HepG2 (cell line): Measurements from ENCODE around the gene ST6GAL2. TPM values are rescaled to one million over a fixed set of nuclear protein-coding genes. Genes with fewer than 3 reads are reported as not detected.

Experiments
- ATAC-seq: fragments of 200-7000 bp; cut with Tn5 transposase; 3 replicates; pipeline ENCODE4 v1.9.1; 2020; ENCODE audit warnings: mild to moderate bottlenecking, moderate library complexity
- BruUV-seq: library from RNA; stranded (reverse); fragments of 400-500 nt; replicated peaks from 2 replicates; lab custom pipeline; 2021; lab: Mats Ljungman, UMichigan
- CTCF ChIA-PET: fragments of 300-600 bp; formaldehyde crosslinking; extraction: SDS; loops from one replicate; lab custom pipeline; 2021; ENCODE audit warnings: low total read pairs, inconsistent platforms, low intra/inter-chr PET ratio; lab: Yijun Ruan, JAX
- POLR2A ChIA-PET: fragments of 350-600 bp; sonication (Branson Sonifier 250); formaldehyde crosslinking; loops from one replicate; lab custom pipeline; 2020; ENCODE audit warnings: antibody characterized with exemption, inconsistent platforms; lab: Yijun Ruan, JAX
- DNase-seq: peaks from one replicate; pipeline ENCODE4 v3.0.0-alpha.2; 2015; ENCODE audit warnings: low spot score
- FAIRE-seq: peaks from 3 replicates; lab custom pipeline; 2011; peaks lifted over from hg19 to GRCh38; lab: Jason Lieb, UNC
- H2AFZ ChIP-seq: one replicate; pipeline ENCODE4 v1.6.1; 2011; ENCODE audit warnings: low read length, inconsistent platforms
- H3K27ac ChIP-seq: fragments of 300-600 bp; 3 replicates; pipeline ENCODE4 v1.8.0; 2011; ENCODE audit warnings: mixed run types, mild to moderate bottlenecking, mixed read lengths, low read length, inconsistent platforms; ENCODE audit not compliant: insufficient read depth; ENCODE audit errors: extremely low read length
- H3K27me3 ChIP-seq, 2 experiments: fragments of 200-600 bp in 1 of 2; 2 replicates in 1 of 2; 3 replicates in 1 of 2; pipeline versions ENCODE4 v1.6.0 to v1.8.0; 2011; ENCODE audit warnings: low read length in 2 of 2, mild to moderate bottlenecking in 2 of 2, moderate library complexity in 2 of 2, inconsistent platforms in 1 of 2; ENCODE audit not compliant: insufficient read depth in 2 of 2, control insufficient read depth in 1 of 2
- H3K36me3 ChIP-seq, 2 experiments: fragments of 200-600 bp in 1 of 2; replicated peaks in 1 of 2; 2 replicates in 1 of 2; 3 replicates in 1 of 2; pipeline versions ENCODE4 v1.5.1 to v1.8.0; 2011; ENCODE audit warnings: low read length in 2 of 2, inconsistent platforms in 1 of 2; ENCODE audit not compliant: insufficient read depth in 2 of 2, control insufficient read depth in 1 of 2
- H3K4me1 ChIP-seq: 2 replicates; pipeline ENCODE4 v1.5.1; 2012; ENCODE audit warnings: low read length, inconsistent platforms; ENCODE audit not compliant: insufficient read depth
- H3K4me2 ChIP-seq: 2 replicates; pipeline ENCODE4 v1.6.0; 2011; ENCODE audit warnings: low read depth, low read length, inconsistent platforms
- H3K4me3 ChIP-seq, 3 experiments: fragments of 200-600 bp in 1 of 3; sonication (generic), shearing (Covaris generic) in 1 of 3; replicated peaks in 1 of 3; 2 replicates each; pipeline ENCODE4 v1.5.1; 2011 to 2016; ENCODE audit warnings: low read length in 3 of 3, inconsistent platforms in 2 of 3, low read depth in 2 of 3, mild to moderate bottlenecking in 2 of 3, control low read depth in 1 of 3, mixed read lengths in 1 of 3; ENCODE audit not compliant: insufficient read depth in 1 of 3
- H3K79me2 ChIP-seq: one replicate; pipeline ENCODE4 v1.6.1; 2011; ENCODE audit warnings: low read length, inconsistent platforms; ENCODE audit not compliant: insufficient read depth
- H3K9ac ChIP-seq: 2 replicates; pipeline ENCODE4 v1.6.0; 2011; ENCODE audit warnings: mild to moderate bottlenecking, low read depth, low read length, inconsistent platforms; ENCODE audit not compliant: insufficient read depth
- H3K9me3 ChIP-seq: 2 replicates; pipeline ENCODE4 v1.5.1; 2012; ENCODE audit warnings: mild to moderate bottlenecking, low read length
- H4K20me1 ChIP-seq: 2 replicates; pipeline ENCODE4 v1.6.0; 2011; ENCODE audit warnings: inconsistent platforms, mild to moderate bottlenecking, low read length, moderate library complexity; ENCODE audit not compliant: insufficient read depth
- BORCS8-MEF2B ChIP-seq: sonication (generic); formaldehyde crosslinking; IDR thresholded peaks from 2 replicates; pipeline ENCODE4 v1.8.0; 2022; ENCODE audit warnings: mild to moderate bottlenecking, missing genetic modification reagents
- CBX2 ChIP-seq, 2 experiments: fragments of 200-600 bp in 1 of 2; sonication (generic); formaldehyde crosslinking in 1 of 2; IDR thresholded peaks; 2 replicates each; pipeline versions ENCODE4 v1.7.0 to v1.8.1; 2018 to 2022; ENCODE audit warnings: low read depth in 2 of 2, low read length in 1 of 2, mild to moderate bottlenecking in 1 of 2, missing genetic modification reagents in 1 of 2
- MAFF ChIP-seq: IDR thresholded peaks from 2 replicates; pipeline ENCODE4 v1.6.1; 2011; ENCODE audit warnings: low read depth, low read length, improper control_type of control experiment
- MAFK ChIP-seq, 2 experiments: IDR thresholded peaks in 1 of 2; conservative IDR thresholded peaks in 1 of 2; 2 replicates each; pipeline ENCODE4 v1.6.1; 2011; ENCODE audit warnings: improper control_type of control experiment in 2 of 2, low read length in 2 of 2
- NCOA1 ChIP-seq: sonication (generic); formaldehyde crosslinking; IDR thresholded peaks from 2 replicates; pipeline ENCODE4 v1.9.0; 2021; ENCODE audit warnings: missing genetic modification reagents
- TCF12 ChIP-seq, 2 experiments: fragments of 450-650 bp in 1 of 2; sonication (generic) in 1 of 2; formaldehyde crosslinking in 1 of 2; IDR thresholded peaks; 2 replicates each; pipeline versions ENCODE4 v1.6.1 to v1.8.0; 2017 to 2022; ENCODE audit warnings: antibody characterized with exemption in 1 of 2, mild to moderate bottlenecking in 1 of 2, missing genetic modification reagents in 1 of 2, moderate library complexity in 1 of 2
- ZNF44 ChIP-seq: sonication (generic); formaldehyde crosslinking; IDR thresholded peaks from 2 replicates; pipeline ENCODE4 v1.5.1; 2020; ENCODE audit warnings: mild to moderate bottlenecking, missing genetic modification reagents
- ZNF451 ChIP-seq: sonication (generic); formaldehyde crosslinking; IDR thresholded peaks from 2 replicates; pipeline ENCODE4 v1.5.0; 2020; ENCODE audit warnings: mild to moderate bottlenecking, missing genetic modification reagents
- WGBS: methylation state at CpG from one replicate; pipeline ENCODE4 v1.1.6; 2017; ENCODE audit warnings: low lambda C conversion rate; 5-methylcytosine and 5-hydroxymethylcytosine counted together
- in situ Hi-C: cut with HindIII; loops from 2 replicates; pipeline ENCODE4 v1.10.0; 2017; ENCODE audit warnings: low pct_unique_long_range_greater_than_20kb; ENCODE audit not compliant: extremely low pct_ligation_motif_present
- intact Hi-C: fragments of 100-400 bp; cut with micrococcal nuclease; formaldehyde crosslinking; loops from one replicate; pipeline ENCODE4 v1.10.0; 2022; ENCODE audit not compliant: unreplicated experiment
- polyA plus RNA-seq, 8 experiments: library from polyadenylated mRNA; depleted of rRNA in 3 of 8; stranded (reverse) in 7 of 8; unstranded in 1 of 8; fragments of >200 nt; fragmentation: Illumina TruSeq in 4 of 8; extraction: Trizol in 4 of 8; gene quantifications; 2 replicates each; pipeline versions ENCODE4 v1.2.1 to v1.2.3, GENCODE V29; 2011 to 2016; ENCODE audit warnings: low read depth in 4 of 8, missing spikeins in 1 of 8, mixed read lengths in 1 of 8; ENCODE audit not compliant: insufficient read depth in 1 of 8
- total RNA-seq, 5 experiments: library from RNA; depleted of rRNA; stranded (reverse); fragments of >200 nt; fragmentation: Illumina TruSeq; extraction: Trizol; gene quantifications; 2 replicates each; pipeline ENCODE4 v1.2.3, GENCODE V29; 2016; ENCODE audit warnings: low read depth in 1 of 5
- TF ChIP-seq, protein P1 (sequence below): sonication (generic); formaldehyde crosslinking; IDR thresholded peaks from 2 replicates; pipeline ENCODE4 v1.8.1; 2023; ENCODE audit warnings: missing genetic modification reagents, inconsistent platforms, borderline replicate concordance

Gene ST6GAL2
- total and polyA plus RNA-seq, 2 of the 13 experiments (the other 11 are each of a cell fraction or from before 2014, with no cell fraction given) = not detected

DNA sequence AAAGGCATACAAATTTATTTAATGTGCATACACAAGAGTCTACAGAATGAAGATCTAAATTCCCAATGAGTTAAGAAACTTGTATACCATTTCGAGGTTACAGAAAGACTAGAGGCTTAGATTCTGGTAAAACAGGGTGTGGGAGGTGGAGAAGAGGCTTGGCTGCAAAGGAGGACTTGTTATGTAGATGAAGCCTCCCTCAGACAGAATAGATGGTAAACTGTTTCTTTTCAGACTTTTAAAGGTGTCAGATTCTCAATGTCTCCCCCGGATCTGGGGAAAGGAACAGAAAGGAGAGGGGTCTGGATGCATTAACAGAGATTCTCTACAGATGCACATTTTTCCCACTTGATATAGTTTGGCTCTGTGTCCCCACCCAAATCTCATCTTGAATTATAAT, 126.0 kb downstream of the ST6GAL2 start (continued):
- TF ChIP-seq, protein P1, sequence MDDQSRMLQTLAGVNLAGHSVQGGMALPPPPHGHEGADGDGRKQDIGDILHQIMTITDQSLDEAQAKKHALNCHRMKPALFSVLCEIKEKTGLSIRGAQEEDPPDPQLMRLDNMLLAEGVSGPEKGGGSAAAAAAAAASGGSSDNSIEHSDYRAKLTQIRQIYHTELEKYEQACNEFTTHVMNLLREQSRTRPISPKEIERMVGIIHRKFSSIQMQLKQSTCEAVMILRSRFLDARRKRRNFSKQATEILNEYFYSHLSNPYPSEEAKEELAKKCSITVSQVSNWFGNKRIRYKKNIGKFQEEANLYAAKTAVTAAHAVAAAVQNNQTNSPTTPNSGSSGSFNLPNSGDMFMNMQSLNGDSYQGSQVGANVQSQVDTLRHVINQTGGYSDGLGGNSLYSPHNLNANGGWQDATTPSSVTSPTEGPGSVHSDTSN (CRISPR knock-in tag) = no peak
- TF ChIP-seq ZNF451 (CRISPR knock-in tag) (no peak), ZNF44 (CRISPR knock-in tag) (no peak), BORCS8-MEF2B (CRISPR knock-in tag) (no peak), TCF12 (IDR thresholded peaks at IDR 0.05) (no peak), TCF12 (CRISPR knock-in tag; IDR thresholded peaks at IDR 0.05) (no peak), CBX2 (IDR thresholded peaks at IDR 0.05; ENCODE audit: low read depth, low read length) (no peak), CBX2 (CRISPR knock-in tag; IDR thresholded peaks at IDR 0.05; ENCODE audit: low read depth) (no peak)

DNA sequence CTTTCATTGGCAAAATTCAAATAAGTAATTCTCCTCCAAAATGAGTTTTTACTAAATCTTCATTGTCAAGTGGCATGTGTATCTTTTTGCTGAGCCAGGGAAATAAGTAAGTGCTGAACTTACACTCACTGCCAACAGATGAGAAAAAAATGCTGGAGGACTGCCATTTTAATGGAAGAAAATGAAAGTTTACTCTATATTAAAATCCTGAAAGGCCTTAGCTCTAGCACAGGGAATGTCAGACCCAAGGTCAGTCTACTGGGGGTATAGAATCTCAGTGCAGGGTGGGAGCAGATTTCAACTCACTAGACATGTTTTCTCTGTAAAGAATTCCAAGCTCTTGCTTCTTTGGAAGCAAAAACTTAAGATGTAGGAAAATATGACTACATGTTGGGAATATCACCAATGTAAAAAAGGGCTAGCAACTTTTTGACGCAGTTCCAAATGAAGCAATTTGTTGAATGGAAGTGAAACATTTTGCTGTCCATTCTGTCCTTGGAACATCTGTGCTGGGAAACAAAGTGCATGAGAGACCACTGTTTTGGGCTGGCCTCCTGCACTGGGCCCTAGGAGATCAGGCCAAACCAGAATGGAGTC, 127.0 kb downstream of the ST6GAL2 start:
- no peak for FAIRE-seq
- Histone ChIP-seq H3K79me2 (no peaks in the 10 kb centered on the region), H3K27ac (no peak overlapping the region), H3K27me3 (no peaks in the 10 kb centered on the region), H3K4me3 (no peak overlapping the region), H4K20me1 (no peaks in the 10 kb centered on the region), H3K36me3 (no peaks in the 10 kb centered on the region), H2AFZ (no peak overlapping the region), H3K9ac (no peak overlapping the region), H3K4me2 (no peak overlapping the region), H3K9me3 (peaks cover 10% of the 10 kb centered on the region; the same call in 1 of the 2 replicates), H3K4me1 (no peaks in the 10 kb centered on the region)
- no peak for ATAC-seq
- TF ChIP-seq MAFK (conservative IDR thresholded peaks at IDR 0.05 in 1 of 2, IDR thresholded peaks at IDR 0.05 in 1 of 2; ENCODE audit: low read length in 2 of 2) = peak; percentile 41 to 82; a peak in 2 of 4 replicates
- TF ChIP-seq NCOA1 (CRISPR knock-in tag) = no peak
- TF ChIP-seq MAFF = peak; percentile 65
- in situ Hi-C loops (no loop called here), intact Hi-C loops (loop anchor here (5.0 kb wide), 1 partner anchor 1193 kb away; no protein-coding TSS in a partner anchor)
- ChIA-PET CTCF (no interaction called here), POLR2A (no interaction called here)
- no peak for DNase-seq
- no TSS peak for BruUV-seq
- 3% methylated on average over 1 of the region's 1 CpG for WGBS
